ENCODE data around the gene ACOXL. TPM values are rescaled to one million over a fixed set of nuclear protein-coding genes. Genes with fewer than 3 reads are reported as not detected.

Gene ACOXL
- total and polyA plus RNA-seq, 5 donors from 2014 or later: 0.17 TPM; not detected in 4

Other genes with a start within 250 kb of the ACOXL start
- gene RGPD6, start 155.4 kb upstream of the ACOXL start, total RNA-seq: 110 TPM
- gene RGPD6, start 155.4 kb upstream of the ACOXL start, polyA plus RNA-seq: 1 to 10 TPM; 1.5 to 2.9 (median 2.1) TPM
- gene BUB1, start 54.5 kb upstream of the ACOXL start, total RNA-seq: 11.7 TPM
- 1 to 10 TPM; 3.5 to 7.0 (median 4.6) TPM for gene BUB1, start 54.5 kb upstream of the ACOXL start, polyA plus RNA-seq